ENCODE data around the gene GIMAP5. TPM values are rescaled to one million over a fixed set of nuclear protein-coding genes. Genes with fewer than 3 reads are reported as not detected.

The GIMAP5 gene
- total and polyA plus RNA-seq, 10 of the 15 experiments (the other 5 are each of a cell fraction or from before 2014, with no cell fraction given): 3.7 to 9.1 (median 6.7) TPM

DNA sequence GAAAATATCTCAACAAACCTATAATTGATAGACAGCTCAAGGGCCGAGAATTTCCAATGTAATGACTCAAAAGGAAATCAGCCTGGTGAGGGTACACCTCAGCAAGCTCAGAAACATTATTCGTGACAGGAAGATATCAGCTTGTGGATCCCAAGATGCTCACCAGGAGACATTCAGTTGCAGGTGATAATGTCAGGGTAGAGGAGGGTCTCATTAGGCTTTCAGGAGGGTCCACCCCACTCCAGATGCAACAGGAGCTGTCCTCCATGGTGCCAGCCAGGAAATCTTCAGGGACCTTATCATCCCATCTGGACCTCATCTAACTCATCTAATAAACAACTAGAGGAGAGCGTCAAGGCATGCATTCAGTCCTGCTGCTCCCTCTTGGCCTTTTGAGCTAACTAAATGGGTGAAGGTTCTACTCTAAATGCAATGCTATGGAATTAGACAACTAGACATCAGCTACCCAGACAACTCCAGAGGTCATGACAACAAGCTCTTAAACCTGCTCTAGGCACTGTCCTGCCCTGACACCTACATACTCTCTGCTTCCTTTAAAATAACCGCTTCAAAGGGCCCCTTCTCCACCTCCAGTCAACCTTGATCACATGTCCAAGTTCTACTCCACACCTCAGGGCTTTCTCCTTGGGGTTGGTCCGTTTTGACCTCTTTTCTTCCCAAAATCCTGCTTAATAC lies 4.3 kb upstream of the GIMAP5 start:
- DNase-seq (ENCODE audit: low read depth, low spot score) (no peak), FAIRE-seq (no peak), ATAC-seq (no peak)
- Histone ChIP-seq H3K4me2 (ENCODE audit: control insufficient read depth, insufficient read depth) (no peak overlapping the region), H3K4me1 (ENCODE audit: control insufficient read depth, insufficient read depth, low read length) (peaks cover 32% of the 10 kb centered on the region), H3K79me2 (ENCODE audit: control insufficient read depth, insufficient read depth, low read length) (peaks cover 11% of the 10 kb centered on the region), H3K27me3 (replicated peaks in 1 of 2; ENCODE audit: control insufficient read depth in 2 of 2, insufficient read depth in 2 of 2, low read length in 1 of 2) (no peaks in the 10 kb centered on the region), H3K36me3 (ENCODE audit: control insufficient read depth in 2 of 2, insufficient read depth in 2 of 2, low read length in 1 of 2) (no peaks in the 10 kb centered on the region), H4K20me1 (ENCODE audit: control insufficient read depth, insufficient read depth) (no peaks in the 10 kb centered on the region), H2AFZ (ENCODE audit: control insufficient read depth, low read depth, low read length) (no peak overlapping the region), H3K9me3 (replicated peaks; ENCODE audit: control insufficient read depth, insufficient read depth, low read length) (peaks cover under 1% of the 10 kb centered on the region; the same call in 2 of the 3 replicates), H3K9ac (ENCODE audit: control insufficient read depth, insufficient read depth, low read length) (no peak overlapping the region), H3K4me3 (no peak overlapping the region), H3K27ac (ENCODE audit: control insufficient read depth, insufficient read depth) (no peak overlapping the region)
- in situ Hi-C loops (cut with MboI): no loop called here
- ChIA-PET RAD21 (ENCODE audit: unreplicated experiment) (interaction anchor here (0.8 kb wide), 1 partner anchor 180 kb away, joined by 3 read pairs; no protein-coding TSS in a partner anchor), SMC1A (ENCODE audit: uncharacterized antibody, unreplicated experiment) (interaction anchor here (0.7 to 1.4 kb wide), 6 partner anchors 12 to 280 kb away, joined by 3 to 5 read pairs (median 3); partner anchors contain the start of gene GIMAP1), CTCF (interaction anchor here (0.8 to 1.6 kb wide), 3 partner anchors 9 to 284 kb away, joined by 3 to 5 read pairs (median 4); no protein-coding TSS in a partner anchor), POLR2A (no interaction called here)
- intact Hi-C loops (cut with micrococcal nuclease; ENCODE audit: unreplicated experiment): no loop called here
- BruUV-seq (replicated peaks): no TSS peak
- peak; percentile 19; the same call in 1 of the 2 replicates for TF ChIP-seq RUNX3 (IDR thresholded peaks at IDR 0.05; ENCODE audit: low read length)
- TF ChIP-seq, protein P1, sequence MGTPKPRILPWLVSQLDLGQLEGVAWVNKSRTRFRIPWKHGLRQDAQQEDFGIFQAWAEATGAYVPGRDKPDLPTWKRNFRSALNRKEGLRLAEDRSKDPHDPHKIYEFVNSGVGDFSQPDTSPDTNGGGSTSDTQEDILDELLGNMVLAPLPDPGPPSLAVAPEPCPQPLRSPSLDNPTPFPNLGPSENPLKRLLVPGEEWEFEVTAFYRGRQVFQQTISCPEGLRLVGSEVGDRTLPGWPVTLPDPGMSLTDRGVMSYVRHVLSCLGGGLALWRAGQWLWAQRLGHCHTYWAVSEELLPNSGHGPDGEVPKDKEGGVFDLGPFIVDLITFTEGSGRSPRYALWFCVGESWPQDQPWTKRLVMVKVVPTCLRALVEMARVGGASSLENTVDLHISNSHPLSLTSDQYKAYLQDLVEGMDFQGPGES (IDR thresholded peaks at IDR 0.05): no peak
- WGBS (ENCODE audit: insufficient coverage, insufficient replicate concordance, low lambda C conversion rate, missing lambda C conversion rate): 32% methylated on average over 5 of the region's 5 CpGs

GRCh38 chr7:150733482-150734095 lies 3.6 kb upstream of the GIMAP5 start:
- Histone ChIP-seq H3K27me3 (replicated peaks in 1 of 2; ENCODE audit: control insufficient read depth in 2 of 2, insufficient read depth in 2 of 2, low read length in 1 of 2) (no peaks in the 10 kb centered on the region), H4K20me1 (ENCODE audit: control insufficient read depth, insufficient read depth) (no peaks in the 10 kb centered on the region), H3K4me3 (no peak overlapping the region), H3K9me3 (replicated peaks; ENCODE audit: control insufficient read depth, insufficient read depth, low read length) (no peaks in the 10 kb centered on the region; the same call in 2 of the 3 replicates), H3K4me2 (ENCODE audit: control insufficient read depth, insufficient read depth) (0 out of 2 replicates have a peak overlapping the region, but pooled peaks have one; percentile 7), H3K4me1 (ENCODE audit: control insufficient read depth, insufficient read depth, low read length) (peaks cover 32% of the 10 kb centered on the region), H3K79me2 (ENCODE audit: control insufficient read depth, insufficient read depth, low read length) (peaks cover 17% of the 10 kb centered on the region), H3K36me3 (ENCODE audit: control insufficient read depth in 2 of 2, insufficient read depth in 2 of 2, low read length in 1 of 2) (no peaks in the 10 kb centered on the region), H3K9ac (ENCODE audit: control insufficient read depth, insufficient read depth, low read length) (no peak overlapping the region), H3K27ac (ENCODE audit: control insufficient read depth, insufficient read depth) (peak overlapping the region; percentile 8; the same call in 1 of the 2 replicates), H2AFZ (ENCODE audit: control insufficient read depth, low read depth, low read length) (no peak overlapping the region)
- SMC1A ChIA-PET (ENCODE audit: uncharacterized antibody, unreplicated experiment): interaction anchor here (1.0 to 1.4 kb wide), 3 partner anchors 73 to 281 kb away, joined by 3 to 5 read pairs (median 3); no protein-coding TSS in a partner anchor
- no TSS peak for BruUV-seq (replicated peaks)
- ATAC-seq (no peak), DNase-seq (ENCODE audit: low read depth, low spot score) (no peak), FAIRE-seq (no peak)
- 49% methylated on average over 5 of the region's 5 CpGs for WGBS (ENCODE audit: insufficient coverage, insufficient replicate concordance, low lambda C conversion rate, missing lambda C conversion rate)
- TF ChIP-seq JUNB (IDR thresholded peaks at IDR 0.05): peak; percentile 81
- TF ChIP-seq FOXM1 (IDR thresholded peaks at IDR 0.05; ENCODE audit: low read depth, low read length): 0 out of 2 replicates have a peak, but pooled peaks have one; percentile 23
- TF ChIP-seq NFIC (IDR thresholded peaks at IDR 0.05; ENCODE audit: low read depth, low read length): peak; percentile 61; the same call in 1 of the 2 replicates
- TF ChIP-seq, protein P2, sequence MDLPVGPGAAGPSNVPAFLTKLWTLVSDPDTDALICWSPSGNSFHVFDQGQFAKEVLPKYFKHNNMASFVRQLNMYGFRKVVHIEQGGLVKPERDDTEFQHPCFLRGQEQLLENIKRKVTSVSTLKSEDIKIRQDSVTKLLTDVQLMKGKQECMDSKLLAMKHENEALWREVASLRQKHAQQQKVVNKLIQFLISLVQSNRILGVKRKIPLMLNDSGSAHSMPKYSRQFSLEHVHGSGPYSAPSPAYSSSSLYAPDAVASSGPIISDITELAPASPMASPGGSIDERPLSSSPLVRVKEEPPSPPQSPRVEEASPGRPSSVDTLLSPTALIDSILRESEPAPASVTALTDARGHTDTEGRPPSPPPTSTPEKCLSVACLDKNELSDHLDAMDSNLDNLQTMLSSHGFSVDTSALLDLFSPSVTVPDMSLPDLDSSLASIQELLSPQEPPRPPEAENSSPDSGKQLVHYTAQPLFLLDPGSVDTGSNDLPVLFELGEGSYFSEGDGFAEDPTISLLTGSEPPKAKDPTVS (IDR thresholded peaks at IDR 0.05; ENCODE audit: low read depth, low read length): no peak
- no peak for TF ChIP-seq NR2C1 (IDR thresholded peaks at IDR 0.05)
- TF ChIP-seq ZBTB33 (IDR thresholded peaks at IDR 0.05): no peak
- RAD21 ChIA-PET (ENCODE audit: unreplicated experiment): interaction anchor here (0.8 kb wide), 1 partner anchor 180 kb away, joined by 3 read pairs; no protein-coding TSS in a partner anchor
- POLR2A ChIA-PET: no interaction called here
- intact Hi-C loops (cut with micrococcal nuclease; ENCODE audit: unreplicated experiment) (no loop called here), in situ Hi-C loops (cut with MboI) (no loop called here)
- CTCF ChIA-PET: interaction anchor here (0.8 to 1.6 kb wide), 2 partner anchors 10 to 252 kb away, joined by 3 to 4 read pairs; no protein-coding TSS in a partner anchor
